ENCODE measurements around the gene DGKI.

DNA sequence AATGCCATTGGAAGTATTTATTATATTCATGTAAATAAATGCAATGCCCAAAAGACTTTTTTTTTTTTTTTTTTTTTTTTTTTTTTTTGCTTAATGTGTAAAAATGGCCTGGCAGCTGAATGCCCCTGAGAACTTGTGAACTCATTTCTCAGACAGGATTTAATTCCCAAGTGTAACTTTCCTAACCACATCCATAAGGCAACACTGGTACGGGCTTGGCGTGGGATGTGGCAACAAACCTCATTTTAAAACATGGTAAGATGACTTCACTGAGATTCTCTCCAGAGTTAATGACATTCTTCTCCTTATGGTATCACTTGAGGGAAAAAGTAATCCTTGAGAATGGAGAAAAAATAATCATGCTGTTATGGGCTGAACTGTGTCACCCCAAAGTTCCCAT, 150.4 kb downstream of the DGKI start:
- TF ChIP-seq GATA2 (IDR thresholded peaks at IDR 0.05; ENCODE audit: low read depth, low read length) (no peak), GATA3 (IDR thresholded peaks at IDR 0.05; ENCODE audit: low read depth, low read length) (no peak)

Measured in SH-SY5Y (cell line).